ENCODE measurements around the gene USP35.
"Not testable (repeated sequence)": the region's sequence is repeated elsewhere in the genome, so short reads cannot be mapped to it uniquely, and the experiment has no call there.

USP35 gene

GRCh38 chr11:78226684-78227680, 38.3 kb downstream of the USP35 start:
- H3K27ac ChIP-seq: no peak overlapping the region
- no peak for DNase-seq (ENCODE audit: low read depth, low spot score)

- no peak for DNase-seq (ENCODE audit: low read depth, low spot score)
- H3K27ac ChIP-seq: no peak overlapping the region
These were observed 39.2 kb downstream of the USP35 start for GRCh38 chr11:78227921-78228320.

- H3K27ac ChIP-seq: no peak overlapping the region
- no peak for DNase-seq (ENCODE audit: low read depth, low spot score)
These were observed 39.7 kb downstream of the USP35 start for GRCh38 chr11:78228467-78228866.

GRCh38 chr11:78229106-78229505, 40.4 kb downstream of the USP35 start:
- DNase-seq (ENCODE audit: low read depth, low spot score): no peak
- no peak overlapping the region for H3K27ac ChIP-seq

GRCh38 chr11:78230161-78230877, 41.6 kb downstream of the USP35 start:
- no peak overlapping the region for H3K27ac ChIP-seq
- no peak for DNase-seq (ENCODE audit: low read depth, low spot score)

GRCh38 chr11:78231962-78232501, 43.3 kb downstream of the USP35 start:
- peak overlapping the region; percentile 4 for H3K27ac ChIP-seq
- no peak for DNase-seq (ENCODE audit: low read depth, low spot score)

GRCh38 chr11:78233046-78233445, 44.3 kb downstream of the USP35 start:
- DNase-seq (ENCODE audit: low read depth, low spot score): not testable (repeated sequence)

GRCh38 chr11:78234006-78234405, 45.3 kb downstream of the USP35 start:
- H3K27ac ChIP-seq: no peak overlapping the region
- DNase-seq (ENCODE audit: low read depth, low spot score): no peak

More at GRCh38 chr11:78233046-78233445, 44.3 kb downstream of the USP35 start:
- H3K27ac ChIP-seq: peak overlapping the region; percentile 4

GRCh38 chr11:78237293-78238046, 48.8 kb downstream of the USP35 start:
- no peak for DNase-seq (ENCODE audit: low read depth, low spot score)
- no peak overlapping the region for H3K27ac ChIP-seq

GRCh38 chr11:78239781-78240180, 51.1 kb downstream of the USP35 start:
- no peak for DNase-seq (ENCODE audit: low read depth, low spot score)
- no peak overlapping the region for H3K27ac ChIP-seq

GRCh38 chr11:78241475-78241874, 52.8 kb downstream of the USP35 start:
- no peak for DNase-seq (ENCODE audit: low read depth, low spot score)
- no peak overlapping the region for H3K27ac ChIP-seq

GRCh38 chr11:78244080-78244479, 55.4 kb downstream of the USP35 start:
- H3K27ac ChIP-seq: no peak overlapping the region
- no peak for DNase-seq (ENCODE audit: low read depth, low spot score)

GRCh38 chr11:78244546-78245255, 56.0 kb downstream of the USP35 start:
- DNase-seq (ENCODE audit: low read depth, low spot score): no peak
- no peak overlapping the region for H3K27ac ChIP-seq

- DNase-seq (ENCODE audit: low read depth, low spot score): no peak
- no peak overlapping the region for H3K27ac ChIP-seq
These were observed 59.5 kb downstream of the USP35 start for GRCh38 chr11:78248191-78248590.

GRCh38 chr11:78248903-78249302, 60.2 kb downstream of the USP35 start:
- no peak overlapping the region for H3K27ac ChIP-seq
- no peak for DNase-seq (ENCODE audit: low read depth, low spot score)

GRCh38 chr11:78250099-78250498, 61.4 kb downstream of the USP35 start:
- no peak overlapping the region for H3K27ac ChIP-seq

GRCh38 chr11:78251083-78251775, 62.5 kb downstream of the USP35 start:
- DNase-seq (ENCODE audit: low read depth, low spot score): no peak
- H3K27ac ChIP-seq: no peak overlapping the region

More at GRCh38 chr11:78250099-78250498, 61.4 kb downstream of the USP35 start:
- DNase-seq (ENCODE audit: low read depth, low spot score): no peak

- no peak for DNase-seq (ENCODE audit: low read depth, low spot score)
- no peak overlapping the region for H3K27ac ChIP-seq
These were observed 65.1 kb downstream of the USP35 start for GRCh38 chr11:78253797-78254196.

GRCh38 chr11:78254268-78254667, 65.5 kb downstream of the USP35 start:
- DNase-seq (ENCODE audit: low read depth, low spot score): no peak
- no peak overlapping the region for H3K27ac ChIP-seq
